Measurements from ENCODE around the gene PROS1. TPM values are rescaled to one million over a fixed set of nuclear protein-coding genes. Genes with fewer than 3 reads are reported as not detected.
"Not testable (repeated sequence)": the region's sequence is repeated elsewhere in the genome, so short reads cannot be mapped to it uniquely, and the experiment has no call there.

PROS1 gene
- total and polyA plus RNA-seq, 4 donors, result 17.9 to 102 (median 35.2) TPM

DNA sequence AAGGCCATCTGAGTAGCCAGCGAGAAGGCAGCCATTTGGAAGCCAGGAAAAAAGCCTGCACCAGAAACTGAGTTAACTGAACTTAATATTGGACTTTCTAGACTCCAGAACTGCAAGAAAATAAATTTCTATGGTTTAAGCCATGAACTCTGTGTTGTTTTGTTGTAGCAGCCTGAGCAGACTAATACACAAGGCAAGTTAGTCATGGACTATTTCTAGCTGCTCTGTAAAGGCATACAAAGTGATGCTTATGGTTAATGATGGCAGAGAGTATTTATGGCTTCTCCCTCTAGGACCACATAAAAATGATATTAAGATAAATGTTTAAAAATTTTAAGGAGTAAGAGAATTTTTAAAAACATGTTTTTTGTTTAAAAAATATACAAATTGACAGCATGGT is 37.1 kb downstream of the PROS1 start:
- no peak overlapping the region for H3K4me3 ChIP-seq (ENCODE audit: low read depth, low read length)
- H3K9me3 ChIP-seq (ENCODE audit: control insufficient read depth, insufficient read depth, low read length), result no peaks in the 10 kb centered on the region
- 80% methylated on average over 1 of the region's 1 CpG for WGBS (ENCODE audit: insufficient coverage)
- DNase-seq (ENCODE audit: low read depth in 4 of 6, low spot score in 6 of 6), result no peak
- no peaks in the 10 kb centered on the region for H3K4me1 ChIP-seq (ENCODE audit: control insufficient read depth, insufficient read depth, low read length)
- no peak overlapping the region for H3K27ac ChIP-seq (ENCODE audit: low read depth, low read length)
- H3K36me3 ChIP-seq (ENCODE audit: control insufficient read depth, insufficient read depth, low read length), result no peaks in the 10 kb centered on the region
- H3K27me3 ChIP-seq (ENCODE audit: control insufficient read depth, insufficient read depth, low read length), result no peaks in the 10 kb centered on the region

- WGBS (ENCODE audit: insufficient coverage), result no CpG with 5 or more reads among the region's 5 CpGs
- H3K27me3 ChIP-seq (ENCODE audit: control insufficient read depth, insufficient read depth, low read length), result no peaks in the 10 kb centered on the region
Observed at GRCh38 chr3:93934366-93935046, 39.2 kb downstream of the PROS1 start.

DNA sequence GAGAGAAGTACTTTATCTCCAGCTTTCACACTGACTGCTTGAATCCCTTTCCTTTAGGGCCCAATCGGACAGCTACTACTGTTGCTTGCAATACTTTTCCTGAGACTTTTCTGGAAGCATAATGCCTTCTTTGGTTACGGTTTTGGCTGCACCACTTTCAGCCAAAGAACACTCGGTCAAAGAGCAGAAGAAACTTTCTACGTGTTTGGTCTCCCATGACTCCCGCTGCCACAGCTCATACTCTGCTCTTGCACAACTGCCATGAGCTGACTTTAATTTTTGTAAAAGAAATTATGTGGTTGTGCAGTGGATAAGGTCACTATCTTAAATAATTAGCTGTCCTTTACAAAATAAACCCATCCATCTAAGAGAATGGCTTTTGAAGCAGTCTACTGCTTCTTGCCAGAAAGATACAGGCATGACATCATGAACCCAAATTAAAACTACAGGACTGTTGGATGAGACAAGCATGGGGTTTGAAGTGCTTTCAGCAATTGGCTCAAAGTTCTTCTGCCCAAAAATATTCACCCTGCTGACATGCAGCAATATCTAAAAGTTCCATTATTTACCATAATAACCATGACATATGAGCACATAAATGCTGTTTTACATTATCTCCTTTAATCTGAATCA is 42.0 kb downstream of the PROS1 start:
- Histone ChIP-seq H3K27me3 (ENCODE audit: control insufficient read depth, insufficient read depth, low read length) (no peaks in the 10 kb centered on the region), H3K9me3 (ENCODE audit: control insufficient read depth, insufficient read depth, low read length) (no peaks in the 10 kb centered on the region), H3K4me1 (ENCODE audit: control insufficient read depth, insufficient read depth, low read length) (no peaks in the 10 kb centered on the region), H3K27ac (ENCODE audit: low read depth, low read length) (no peak overlapping the region), H3K36me3 (ENCODE audit: control insufficient read depth, insufficient read depth, low read length) (no peaks in the 10 kb centered on the region), H3K4me3 (ENCODE audit: low read depth, low read length) (no peak overlapping the region)
- 100% methylated on average over 2 of the region's 5 CpGs for WGBS (ENCODE audit: insufficient coverage)
- no peak for DNase-seq (ENCODE audit: low read depth in 4 of 6, low spot score in 6 of 6)

More at GRCh38 chr3:93934366-93935046, 39.2 kb downstream of the PROS1 start:
- H3K9me3 ChIP-seq (ENCODE audit: control insufficient read depth, insufficient read depth, low read length), result no peaks in the 10 kb centered on the region
- no peak overlapping the region for H3K27ac ChIP-seq (ENCODE audit: low read depth, low read length)
- no peak overlapping the region for H3K4me3 ChIP-seq (ENCODE audit: low read depth, low read length)
- no peaks in the 10 kb centered on the region for H3K4me1 ChIP-seq (ENCODE audit: control insufficient read depth, insufficient read depth, low read length)
- no peaks in the 10 kb centered on the region for H3K36me3 ChIP-seq (ENCODE audit: control insufficient read depth, insufficient read depth, low read length)
- DNase-seq (ENCODE audit: low read depth in 4 of 6, low spot score in 6 of 6), result no peak

- Histone ChIP-seq H3K27ac (ENCODE audit: low read depth, low read length) (no peak overlapping the region), H3K4me3 (ENCODE audit: low read depth, low read length) (no peak overlapping the region), H3K9me3 (ENCODE audit: control insufficient read depth, insufficient read depth, low read length) (no peaks in the 10 kb centered on the region), H3K4me1 (ENCODE audit: control insufficient read depth, insufficient read depth, low read length) (no peaks in the 10 kb centered on the region), H3K36me3 (ENCODE audit: control insufficient read depth, insufficient read depth, low read length) (no peaks in the 10 kb centered on the region), H3K27me3 (ENCODE audit: control insufficient read depth, insufficient read depth, low read length) (no peaks in the 10 kb centered on the region)
- no peak for DNase-seq (ENCODE audit: low read depth in 4 of 6, low spot score in 6 of 6)
- no CpG with 5 or more reads among the region's 3 CpGs for WGBS (ENCODE audit: insufficient coverage)
Observed at GRCh38 chr3:93930041-93930440, 43.7 kb downstream of the PROS1 start.

GRCh38 chr3:93926789-93927188 is 46.9 kb downstream of the PROS1 start:
- Histone ChIP-seq H3K9me3 (ENCODE audit: control insufficient read depth, insufficient read depth, low read length) (no peaks in the 10 kb centered on the region), H3K27ac (ENCODE audit: low read depth, low read length) (no peak overlapping the region), H3K36me3 (ENCODE audit: control insufficient read depth, insufficient read depth, low read length) (no peaks in the 10 kb centered on the region), H3K27me3 (ENCODE audit: control insufficient read depth, insufficient read depth, low read length) (no peaks in the 10 kb centered on the region), H3K4me3 (ENCODE audit: low read depth, low read length) (no peak overlapping the region), H3K4me1 (ENCODE audit: control insufficient read depth, insufficient read depth, low read length) (no peaks in the 10 kb centered on the region)
- DNase-seq (ENCODE audit: low read depth in 4 of 6, low spot score in 6 of 6), result no peak

DNA sequence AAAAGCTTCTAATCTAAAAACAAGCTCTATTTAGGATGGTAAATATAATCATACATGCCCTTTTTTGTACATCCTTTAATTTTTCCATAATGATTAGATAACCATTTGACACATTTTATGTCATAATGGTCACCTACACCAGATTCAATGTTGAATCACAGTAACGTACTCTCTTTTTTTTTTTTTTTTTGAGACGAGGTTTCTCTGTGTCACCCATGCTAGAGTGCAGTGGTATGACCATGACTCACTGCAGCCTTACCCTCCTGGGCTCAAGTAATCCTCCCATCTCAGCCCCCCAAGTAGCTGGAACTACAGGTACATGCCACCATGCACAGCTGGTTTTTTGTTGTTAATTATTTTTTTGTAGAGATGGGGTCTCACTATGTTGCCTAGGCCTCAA is 49.2 kb downstream of the PROS1 start:
- no CpG with 5 or more reads among the region's 2 CpGs for WGBS (ENCODE audit: insufficient coverage)
- H3K4me1 ChIP-seq (ENCODE audit: control insufficient read depth, insufficient read depth, low read length), result no peaks in the 10 kb centered on the region
- H3K27me3 ChIP-seq (ENCODE audit: control insufficient read depth, insufficient read depth, low read length), result no peaks in the 10 kb centered on the region
- no peak for DNase-seq (ENCODE audit: low read depth in 4 of 6, low spot score in 6 of 6)
- no peaks in the 10 kb centered on the region for H3K36me3 ChIP-seq (ENCODE audit: control insufficient read depth, insufficient read depth, low read length)
- no peak overlapping the region for H3K27ac ChIP-seq (ENCODE audit: low read depth, low read length)
- H3K4me3 ChIP-seq (ENCODE audit: low read depth, low read length), result no peak overlapping the region
- no peaks in the 10 kb centered on the region for H3K9me3 ChIP-seq (ENCODE audit: control insufficient read depth, insufficient read depth, low read length)

GRCh38 chr3:93923006-93923405 is 50.7 kb downstream of the PROS1 start:
- no peak for DNase-seq (ENCODE audit: low read depth in 4 of 6, low spot score in 6 of 6)
- no peak overlapping the region for H3K27ac ChIP-seq (ENCODE audit: low read depth, low read length)
- no peaks in the 10 kb centered on the region for H3K9me3 ChIP-seq (ENCODE audit: control insufficient read depth, insufficient read depth, low read length)
- no peaks in the 10 kb centered on the region for H3K36me3 ChIP-seq (ENCODE audit: control insufficient read depth, insufficient read depth, low read length)
- no peaks in the 10 kb centered on the region for H3K27me3 ChIP-seq (ENCODE audit: control insufficient read depth, insufficient read depth, low read length)
- no peak overlapping the region for H3K4me3 ChIP-seq (ENCODE audit: low read depth, low read length)
- WGBS (ENCODE audit: insufficient coverage), result no CpG with 5 or more reads among the region's 2 CpGs
- no peaks in the 10 kb centered on the region for H3K4me1 ChIP-seq (ENCODE audit: control insufficient read depth, insufficient read depth, low read length)

- not testable (repeated sequence) for H3K9me3 ChIP-seq (ENCODE audit: control insufficient read depth, insufficient read depth, low read length); H3K27me3 ChIP-seq (ENCODE audit: control insufficient read depth, insufficient read depth, low read length); H3K27ac ChIP-seq (ENCODE audit: low read depth, low read length); H3K36me3 ChIP-seq (ENCODE audit: control insufficient read depth, insufficient read depth, low read length); DNase-seq (ENCODE audit: low read depth in 4 of 6, low spot score in 6 of 6); H3K4me1 ChIP-seq (ENCODE audit: control insufficient read depth, insufficient read depth, low read length); H3K4me3 ChIP-seq (ENCODE audit: low read depth, low read length)
- 97% methylated on average over 17 of the region's 17 CpGs for WGBS (ENCODE audit: insufficient coverage)
Observed at GRCh38 chr3:93917546-93918029, 56.1 kb downstream of the PROS1 start.

GRCh38 chr3:93913623-93914022 is 60.1 kb downstream of the PROS1 start:
- not testable (repeated sequence) for DNase-seq (ENCODE audit: low read depth in 4 of 6, low spot score in 6 of 6); H3K9me3 ChIP-seq (ENCODE audit: control insufficient read depth, insufficient read depth, low read length); H3K27me3 ChIP-seq (ENCODE audit: control insufficient read depth, insufficient read depth, low read length); H3K4me1 ChIP-seq (ENCODE audit: control insufficient read depth, insufficient read depth, low read length); H3K27ac ChIP-seq (ENCODE audit: low read depth, low read length); H3K4me3 ChIP-seq (ENCODE audit: low read depth, low read length); H3K36me3 ChIP-seq (ENCODE audit: control insufficient read depth, insufficient read depth, low read length)
- no CpG with 5 or more reads among the region's 1 CpG for WGBS (ENCODE audit: insufficient coverage)

DNA sequence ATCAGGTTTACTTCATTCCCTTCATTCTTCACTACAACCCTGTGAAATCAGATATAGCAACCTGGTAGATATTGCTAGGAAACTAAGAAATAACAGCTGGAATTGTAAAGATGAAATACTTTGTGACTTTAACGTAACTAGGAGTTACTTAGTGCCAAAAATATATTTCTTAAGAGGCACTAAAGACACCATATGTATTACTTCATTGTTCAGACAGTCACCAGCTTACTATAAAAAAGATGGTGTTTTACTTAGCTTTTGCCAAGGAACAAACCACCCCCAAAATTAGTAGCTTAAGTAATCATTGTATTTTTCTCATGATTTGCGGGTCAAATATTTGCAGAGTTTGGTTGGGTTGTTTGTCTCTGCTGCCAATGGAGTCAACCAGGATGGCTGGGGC is 62.5 kb downstream of the PROS1 start:
- H3K9me3 ChIP-seq (ENCODE audit: control insufficient read depth, insufficient read depth, low read length), result no peaks in the 10 kb centered on the region
- DNase-seq (ENCODE audit: low read depth in 4 of 6, low spot score in 6 of 6), result no peak
- H3K36me3 ChIP-seq (ENCODE audit: control insufficient read depth, insufficient read depth, low read length), result peaks cover 5% of the 10 kb centered on the region
- no peak overlapping the region for H3K27ac ChIP-seq (ENCODE audit: low read depth, low read length)
- no peaks in the 10 kb centered on the region for H3K27me3 ChIP-seq (ENCODE audit: control insufficient read depth, insufficient read depth, low read length)
- no CpG with 5 or more reads among the region's 2 CpGs for WGBS (ENCODE audit: insufficient coverage)
- H3K4me3 ChIP-seq (ENCODE audit: low read depth, low read length), result no peak overlapping the region
- H3K4me1 ChIP-seq (ENCODE audit: control insufficient read depth, insufficient read depth, low read length), result no peaks in the 10 kb centered on the region

Data from spinal cord (tissue), 10 donors.